Natural killer cell (primary cell): ENCODE data around the gene LYPD6. TPM values are rescaled to one million over a fixed set of nuclear protein-coding genes. Genes with fewer than 3 reads are reported as not detected.

ENCODE experiments used
- ATAC-seq, 3 donors: fragments of 150-1000 bp in 2 of 3; fragments of 200-7000 bp in 1 of 3; cut with Tn5 transposase; 1 replicate in 1 of 3; 2 replicates in 2 of 3; pipeline ENCODE4 v1.10.0; 2021; ENCODE audit warnings: mild to moderate bottlenecking in 2 of 3, moderate library complexity in 2 of 3
- DNase-seq, 2 donors: peaks; one replicate each; pipeline versions ENCODE4 v3.0.0 to v3.0.0-alpha.2; 2013 to 2021; ENCODE audit warnings: mixed read lengths in 1 of 2
- H3K27ac ChIP-seq: one replicate; pipeline ENCODE4 v1.5.1; 2013; ENCODE audit warnings: mild to moderate bottlenecking, low read length
- H3K27me3 ChIP-seq: one replicate; pipeline ENCODE4 v1.6.1; 2013; ENCODE audit warnings: low read length; ENCODE audit not compliant: control insufficient read depth, insufficient read depth
- H3K36me3 ChIP-seq: one replicate; pipeline ENCODE4 v1.6.1; 2013; ENCODE audit warnings: low read length; ENCODE audit not compliant: control insufficient read depth, insufficient read depth
- H3K4me1 ChIP-seq: one replicate; pipeline ENCODE4 v1.6.1; 2013; ENCODE audit warnings: low read length; ENCODE audit not compliant: control insufficient read depth, insufficient read depth
- H3K4me3 ChIP-seq: one replicate; pipeline ENCODE4 v1.5.1; 2013; ENCODE audit warnings: low read length
- H3K9me3 ChIP-seq: one replicate; pipeline ENCODE4 v1.6.1; 2013; ENCODE audit warnings: low read length; ENCODE audit not compliant: control insufficient read depth, insufficient read depth
- H3K27ac Mint-ChIP-seq, 2 donors: one replicate each; pipeline ENCODE4 v1.8.0; 2022; ENCODE audit warnings: mild to moderate bottlenecking in 2 of 2, mixed read lengths in 2 of 2, moderate library complexity in 1 of 2
- H3K27me3 Mint-ChIP-seq, 2 donors: one replicate each; pipeline ENCODE4 v1.8.0; 2022; ENCODE audit warnings: low read depth in 2 of 2, mixed read lengths in 2 of 2
- H3K36me3 Mint-ChIP-seq: one replicate; pipeline ENCODE4 v1.8.0; 2022; ENCODE audit warnings: mixed read lengths
- H3K4me1 Mint-ChIP-seq, 2 donors: one replicate each; pipeline ENCODE4 v1.8.0; 2022; ENCODE audit warnings: mixed read lengths in 2 of 2
- H3K4me3 Mint-ChIP-seq: one replicate; pipeline ENCODE4 v1.8.0; 2022; ENCODE audit warnings: mild to moderate bottlenecking, moderate library complexity, mixed read lengths
- H3K9me3 Mint-ChIP-seq, 2 donors: one replicate each; pipeline ENCODE4 v1.8.0; 2022; ENCODE audit warnings: mixed read lengths in 2 of 2
- WGBS: methylation state at CpG from one replicate; pipeline ENCODE4 v1.1.7; 2013; ENCODE audit warnings: missing lambda C conversion rate; ENCODE audit not compliant: insufficient coverage; 5-methylcytosine and 5-hydroxymethylcytosine counted together
- intact Hi-C: fragments of 100-400 bp; cut with micrococcal nuclease; formaldehyde crosslinking; loops from one replicate; pipeline ENCODE4 v1.14.2; 2022
- total RNA-seq, 4 donors: library from RNA; stranded (reverse); fragments of 120-200 nt in 1 of 4; gene quantifications; one replicate each; pipeline versions ENCODE4 v1.2.3 to v1.2.4, GENCODE V29; 2013 to 2022
- TF ChIP-seq, protein P1 (sequence below): fragments of 200-600 bp; IDR thresholded peaks from one replicate; pipeline ENCODE4 v1.8.0; 2022; ENCODE audit warnings: antibody characterized with exemption

Gene LYPD6
- total RNA-seq, 3 donors from 2014 or later (not counting 1 experiment from before 2014, with no cell fraction given), result not detected

DNA sequence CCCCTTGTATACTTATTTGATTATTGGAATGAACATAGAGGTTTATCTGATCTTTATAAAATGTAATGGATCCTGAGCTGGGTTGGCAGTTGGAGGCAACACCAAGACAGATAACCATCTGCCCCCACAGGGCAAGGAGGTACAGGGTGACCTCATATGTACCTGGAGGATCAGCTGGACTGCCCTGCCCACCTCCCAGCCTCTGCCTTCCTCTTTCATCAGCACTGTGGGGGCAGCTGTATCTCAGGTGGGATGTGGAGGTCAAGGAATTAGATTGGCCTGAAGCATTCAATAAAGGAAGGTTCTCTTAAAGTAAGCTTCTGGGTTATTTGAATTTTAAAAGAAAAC, 92.6 kb downstream of the LYPD6 start:
- DNase-seq, result no peak
- H3K36me3 Mint-ChIP-seq, result no peaks in the 10 kb centered on the region
- no peak overlapping the region for H3K4me3 Mint-ChIP-seq
- no peak overlapping the region for H3K27ac Mint-ChIP-seq
- peaks cover 0 to 2% of the 10 kb centered on the region in 2 donors for H3K9me3 Mint-ChIP-seq
- H3K27me3 Mint-ChIP-seq, result no peaks in the 10 kb centered on the region
- ATAC-seq, result no peak
- Histone ChIP-seq H3K27ac (no peak overlapping the region), H3K27me3 (no peaks in the 10 kb centered on the region), H3K4me1 (no peaks in the 10 kb centered on the region), H3K36me3 (no peaks in the 10 kb centered on the region), H3K9me3 (no peaks in the 10 kb centered on the region), H3K4me3 (no peak overlapping the region)
- H3K4me1 Mint-ChIP-seq, result no peaks in the 10 kb centered on the region
- intact Hi-C loops, result no loop called here
- TF ChIP-seq, protein P1, sequence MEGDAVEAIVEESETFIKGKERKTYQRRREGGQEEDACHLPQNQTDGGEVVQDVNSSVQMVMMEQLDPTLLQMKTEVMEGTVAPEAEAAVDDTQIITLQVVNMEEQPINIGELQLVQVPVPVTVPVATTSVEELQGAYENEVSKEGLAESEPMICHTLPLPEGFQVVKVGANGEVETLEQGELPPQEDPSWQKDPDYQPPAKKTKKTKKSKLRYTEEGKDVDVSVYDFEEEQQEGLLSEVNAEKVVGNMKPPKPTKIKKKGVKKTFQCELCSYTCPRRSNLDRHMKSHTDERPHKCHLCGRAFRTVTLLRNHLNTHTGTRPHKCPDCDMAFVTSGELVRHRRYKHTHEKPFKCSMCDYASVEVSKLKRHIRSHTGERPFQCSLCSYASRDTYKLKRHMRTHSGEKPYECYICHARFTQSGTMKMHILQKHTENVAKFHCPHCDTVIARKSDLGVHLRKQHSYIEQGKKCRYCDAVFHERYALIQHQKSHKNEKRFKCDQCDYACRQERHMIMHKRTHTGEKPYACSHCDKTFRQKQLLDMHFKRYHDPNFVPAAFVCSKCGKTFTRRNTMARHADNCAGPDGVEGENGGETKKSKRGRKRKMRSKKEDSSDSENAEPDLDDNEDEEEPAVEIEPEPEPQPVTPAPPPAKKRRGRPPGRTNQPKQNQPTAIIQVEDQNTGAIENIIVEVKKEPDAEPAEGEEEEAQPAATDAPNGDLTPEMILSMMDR, result no peak

DNA sequence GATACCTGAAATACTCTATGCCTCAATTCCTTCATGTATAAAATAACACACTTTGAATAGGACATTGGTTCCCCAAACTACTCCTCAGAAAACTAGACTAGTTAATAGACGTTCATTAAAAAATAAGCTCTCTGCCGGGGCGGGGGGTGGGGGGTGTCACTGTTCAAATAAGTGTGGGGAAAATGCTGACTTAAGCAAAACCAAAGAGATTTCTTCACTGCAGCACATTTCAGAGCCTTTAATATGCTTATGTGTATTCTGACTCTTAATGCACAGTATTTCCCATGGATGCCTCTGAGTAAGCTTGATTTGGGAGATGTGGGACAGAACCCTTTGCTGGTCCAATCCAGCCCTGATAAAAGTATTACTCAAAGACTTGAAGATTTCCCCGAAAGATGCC, 93.2 kb downstream of the LYPD6 start:
- 92% methylated on average over 3 of the region's 4 CpGs for WGBS
- no peaks in the 10 kb centered on the region for H3K27me3 Mint-ChIP-seq
- peaks cover 0 to 2% of the 10 kb centered on the region in 2 donors for H3K9me3 Mint-ChIP-seq

DNA sequence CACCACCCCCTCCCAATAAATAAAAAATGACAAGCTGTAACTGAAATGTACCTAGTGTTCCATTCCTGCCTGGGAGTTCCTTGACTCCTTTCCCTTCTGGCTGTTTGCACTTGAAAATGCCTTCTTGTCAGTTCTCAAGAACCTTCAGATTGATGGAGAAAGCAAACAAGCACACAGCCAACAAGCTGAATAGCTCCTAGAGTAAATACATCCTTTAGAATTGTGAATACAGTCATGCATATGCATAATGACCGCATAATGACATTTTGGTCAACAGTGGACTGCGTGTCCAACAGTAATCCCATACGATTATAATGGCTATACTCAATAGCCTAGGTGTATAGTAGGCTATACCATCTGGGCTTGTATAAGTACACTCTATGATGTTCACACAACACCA, 97.0 kb downstream of the LYPD6 start:
- Mint-ChIP-seq H3K4me1 (no peaks in the 10 kb centered on the region), H3K27me3 (no peaks in the 10 kb centered on the region), H3K27ac (no peak overlapping the region), H3K4me3 (no peak overlapping the region), H3K9me3 (no peaks in the 10 kb centered on the region), H3K36me3 (no peaks in the 10 kb centered on the region)
- intact Hi-C loops, result no loop called here
- H3K4me3 ChIP-seq, result no peak overlapping the region
- DNase-seq (no peak), ATAC-seq (no peak)
- no peaks in the 10 kb centered on the region for H3K9me3 ChIP-seq
- 100% methylated on average over 2 of the region's 3 CpGs for WGBS
- TF ChIP-seq, protein P1, result no peak
- no peaks in the 10 kb centered on the region for H3K36me3 ChIP-seq
- H3K4me1 ChIP-seq, result no peaks in the 10 kb centered on the region
- no peak overlapping the region for H3K27ac ChIP-seq
- H3K27me3 ChIP-seq, result no peaks in the 10 kb centered on the region

More for the DNA sequence above, 93.2 kb downstream of the LYPD6 start:
- intact Hi-C loops, result no loop called here
- no peak overlapping the region for H3K27ac ChIP-seq
- H3K4me1 ChIP-seq, result no peaks in the 10 kb centered on the region
- H3K9me3 ChIP-seq, result no peaks in the 10 kb centered on the region
- no peak for DNase-seq
- ATAC-seq, result no peak
- H3K36me3 ChIP-seq, result no peaks in the 10 kb centered on the region
- Mint-ChIP-seq H3K4me1 (no peaks in the 10 kb centered on the region), H3K4me3 (no peak overlapping the region), H3K27ac (no peak overlapping the region), H3K36me3 (no peaks in the 10 kb centered on the region)
- H3K27me3 ChIP-seq, result no peaks in the 10 kb centered on the region
- no peak overlapping the region for H3K4me3 ChIP-seq
- TF ChIP-seq, protein P1, result no peak

DNA sequence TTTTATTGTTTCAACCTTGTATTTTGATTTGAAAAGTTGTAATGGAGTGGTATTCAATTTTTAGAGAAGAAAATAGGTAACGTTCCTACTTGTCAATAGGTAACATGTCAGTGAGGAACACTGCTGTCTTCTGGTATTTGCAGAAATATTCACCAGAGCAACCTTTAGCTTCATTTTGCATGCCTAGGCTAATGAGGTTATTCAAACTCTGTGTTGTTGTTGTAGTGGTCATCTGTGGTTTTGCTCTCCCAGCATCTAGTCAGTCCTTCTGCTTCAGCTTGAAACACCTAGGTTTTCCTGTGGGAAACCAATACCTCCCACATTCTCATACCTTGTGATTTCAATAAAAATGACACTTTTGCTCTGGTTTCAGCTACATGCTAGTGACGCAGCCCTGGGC, 98.4 kb downstream of the LYPD6 start:
- Histone ChIP-seq H3K4me1 (no peaks in the 10 kb centered on the region), H3K27ac (no peak overlapping the region), H3K4me3 (no peak overlapping the region), H3K9me3 (no peaks in the 10 kb centered on the region), H3K27me3 (no peaks in the 10 kb centered on the region), H3K36me3 (no peaks in the 10 kb centered on the region)
- 67% methylated on average over 2 of the region's 2 CpGs for WGBS
- no peaks in the 10 kb centered on the region for H3K4me1 Mint-ChIP-seq
- no peak overlapping the region for H3K27ac Mint-ChIP-seq
- ATAC-seq (no peak), DNase-seq (no peak)
- no peak overlapping the region for H3K4me3 Mint-ChIP-seq
- TF ChIP-seq, protein P1, result no peak
- no peaks in the 10 kb centered on the region for H3K36me3 Mint-ChIP-seq
- intact Hi-C loops, result no loop called here
- H3K9me3 Mint-ChIP-seq, result no peaks in the 10 kb centered on the region
- no peaks in the 10 kb centered on the region for H3K27me3 Mint-ChIP-seq
